Mammary epithelial cell (primary cell): Measurements from ENCODE around the gene SMTNL1.

Source experiments
- CTCF ChIP-seq, 2 donors: IDR thresholded peaks in 1 of 2; conservative IDR thresholded peaks in 1 of 2; 2 replicates each; pipeline ENCODE4 v1.5.1; 2011 to 2012; ENCODE audit warnings: inconsistent platforms in 2 of 2, low read length in 2 of 2, mild to moderate bottlenecking in 2 of 2, control low read depth in 1 of 2, low read depth in 1 of 2; ENCODE audit not compliant: insufficient read depth in 1 of 2; ENCODE audit errors: extremely low read depth in 1 of 2
- EZH2 ChIP-seq: IDR thresholded peaks from 2 replicates; pipeline ENCODE4 v1.6.1; 2012; ENCODE audit warnings: low read length, inconsistent platforms, borderline replicate concordance

- TF ChIP-seq CTCF (conservative IDR thresholded peaks at IDR 0.05 in 1 of 2, IDR thresholded peaks at IDR 0.05 in 1 of 2; ENCODE audit: extremely low read depth in 1 of 2, insufficient read depth in 1 of 2, low read depth in 1 of 2, low read length in 2 of 2), result no peak
- no peak for TF ChIP-seq EZH2
Observed at GRCh38 chr11:57515332-57516060, 21.9 kb upstream of the SMTNL1 start, which contains the start of gene SLC43A1.
